PC-3 (cell line): ENCODE measurements around the gene SETD1A.

Experiments used
- CTCF ChIP-seq: fragments of 300-600 bp; sonication (generic); conservative IDR thresholded peaks from 2 replicates; pipeline ENCODE4 v1.5.1; 2017; ENCODE audit warnings: antibody characterized with exemption, low read depth, mild to moderate bottlenecking, low read length
- EZH2 ChIP-seq: fragments of 300-600 bp; sonication (generic); IDR thresholded peaks from one replicate; pipeline ENCODE4 v1.6.1; 2017; ENCODE audit warnings: antibody characterized with exemption, mild to moderate bottlenecking, low read length; ENCODE audit not compliant: unreplicated experiment

DNA sequence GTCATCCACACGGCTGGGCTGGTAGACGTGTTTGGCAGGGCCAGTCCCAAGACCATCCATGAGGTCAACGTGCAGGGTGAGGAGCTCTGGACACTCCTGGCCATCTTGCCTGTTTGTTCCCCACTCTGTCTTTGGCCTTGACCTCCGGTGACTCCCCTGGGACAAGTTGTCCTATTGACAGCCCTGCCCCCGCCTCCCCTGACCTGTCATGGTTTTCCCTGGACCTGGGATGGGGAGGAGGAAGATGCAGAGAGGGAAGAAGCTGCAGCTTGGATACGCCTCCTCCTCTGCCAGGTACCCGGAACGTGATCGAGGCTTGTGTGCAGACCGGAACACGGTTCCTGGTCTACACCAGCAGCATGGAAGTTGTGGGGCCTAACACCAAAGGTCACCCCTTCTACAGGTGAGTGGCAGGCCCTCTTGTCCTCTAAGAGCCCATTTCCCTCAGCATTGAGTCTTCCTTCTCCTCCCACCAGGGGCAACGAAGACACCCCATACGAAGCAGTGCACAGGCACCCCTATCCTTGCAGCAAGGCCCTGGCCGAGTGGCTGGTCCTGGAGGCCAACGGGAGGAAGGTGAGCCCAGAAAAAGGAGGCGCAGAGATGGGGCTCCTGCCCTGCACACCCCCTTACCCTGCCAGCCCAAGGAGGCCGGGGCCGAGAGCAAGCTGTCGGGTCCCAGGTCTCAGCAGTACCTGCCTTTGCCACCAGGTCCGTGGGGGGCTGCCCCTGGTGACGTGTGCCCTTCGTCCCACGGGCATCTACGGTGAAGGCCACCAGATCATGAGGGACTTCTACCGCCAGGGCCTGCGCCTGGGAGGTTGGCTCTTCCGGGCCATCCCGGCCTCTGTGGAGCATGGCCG lies 28.8 kb downstream of the SETD1A start:
- TF ChIP-seq CTCF = no peak
- no peak for TF ChIP-seq EZH2
